HL-60 (cell line): ENCODE measurements around the gene RBFOX1.

Experiments used
- DNase-seq, 2 experiments: peaks; one replicate each; pipeline ENCODE4 v3.0.0-alpha.2; 2010 to 2020; ENCODE audit warnings: low read depth in 1 of 2, low spot score in 1 of 2
- H3K27ac ChIP-seq: fragments of 250-450 bp; sonication (Bioruptor Pico); replicated peaks from 2 replicates; pipeline ENCODE4 v1.5.1; 2020; ENCODE audit warnings: mild to moderate bottlenecking, moderate library complexity
- H3K27me3 ChIP-seq: fragments of 250-450 bp; sonication (Bioruptor Pico); 2 replicates; pipeline ENCODE4 v1.5.1; 2021; ENCODE audit warnings: mild to moderate bottlenecking, moderate library complexity; ENCODE audit not compliant: insufficient read depth, poor library complexity, severe bottlenecking
- H3K4me3 ChIP-seq: replicated peaks from 2 replicates; pipeline ENCODE4 v1.5.1; 2011; ENCODE audit warnings: mild to moderate bottlenecking, control low read depth, low read length; ENCODE audit not compliant: insufficient read depth
- CTCF ChIP-seq: IDR thresholded peaks from one replicate; pipeline ENCODE4 v1.5.1; 2011; ENCODE audit warnings: low read length, control low read depth, inconsistent platforms; ENCODE audit not compliant: insufficient read depth
- GABPA ChIP-seq: IDR thresholded peaks from 2 replicates; pipeline ENCODE4 v1.6.1; 2012; ENCODE audit warnings: low read depth
- POLR2AphosphoS5 ChIP-seq: IDR thresholded peaks from 2 replicates; pipeline ENCODE4 v1.6.1; 2012; ENCODE audit warnings: low read depth
- REST ChIP-seq: IDR thresholded peaks from 2 replicates; pipeline ENCODE4 v1.6.1; 2012; ENCODE audit warnings: low read depth; ENCODE audit not compliant: insufficient replicate concordance
- SPI1 ChIP-seq: IDR thresholded peaks from 2 replicates; pipeline ENCODE4 v1.6.1; 2012; ENCODE audit warnings: low read depth, mild to moderate bottlenecking, borderline replicate concordance

The RBFOX1 gene

GRCh38 chr16:7482596-7483290 is 150.1 kb downstream of the RBFOX1 start:
- no peak for TF ChIP-seq REST
- TF ChIP-seq SPI1, result no peak

GRCh38 chr16:7487574-7488323 is 155.1 kb downstream of the RBFOX1 start:
- DNase-seq, result no peak
- no peaks in the 10 kb centered on the region for H3K27me3 ChIP-seq
- no peak overlapping the region for H3K27ac ChIP-seq
- H3K4me3 ChIP-seq, result no peak overlapping the region
- TF ChIP-seq GABPA (no peak), REST (no peak), POLR2AphosphoS5 (no peak), SPI1 (no peak), CTCF (no peak)

More at GRCh38 chr16:7482596-7483290, 150.1 kb downstream of the RBFOX1 start:
- Histone ChIP-seq H3K27me3 (no peaks in the 10 kb centered on the region), H3K4me3 (no peak overlapping the region), H3K27ac (no peak overlapping the region)
- no peak for DNase-seq

DNA sequence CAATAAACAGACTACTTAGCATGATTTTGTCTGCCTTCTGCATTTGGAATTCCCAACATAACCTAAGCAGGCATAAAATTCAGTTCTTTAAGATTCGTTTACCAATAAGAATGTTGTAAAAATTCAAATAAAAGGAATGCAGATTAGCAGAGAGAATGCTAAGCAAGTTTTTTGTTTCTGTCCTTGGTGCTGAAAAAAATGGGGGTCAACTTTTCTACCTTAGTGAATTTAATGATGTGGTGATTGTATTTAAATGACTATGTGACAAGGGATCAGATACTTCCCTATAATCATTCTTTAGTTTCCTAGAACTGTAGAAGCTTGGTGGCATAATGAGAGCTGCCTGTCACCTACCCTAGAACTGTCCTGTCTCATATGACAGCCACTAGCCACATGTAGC is 159.5 kb downstream of the RBFOX1 start:
- no peak for DNase-seq
- Histone ChIP-seq H3K27me3 (no peaks in the 10 kb centered on the region), H3K27ac (no peak overlapping the region), H3K4me3 (no peak overlapping the region)
- TF ChIP-seq REST, result peak; percentile 86
- no peak for TF ChIP-seq CTCF
